ENCODE measurements around the gene USP25. TPM values are rescaled to one million over a fixed set of nuclear protein-coding genes. Genes with fewer than 3 reads are reported as not detected.

The USP25 gene
- polyA plus RNA-seq, 4 donors: 8.1 to 22.8 (median 8.9) TPM

DNA sequence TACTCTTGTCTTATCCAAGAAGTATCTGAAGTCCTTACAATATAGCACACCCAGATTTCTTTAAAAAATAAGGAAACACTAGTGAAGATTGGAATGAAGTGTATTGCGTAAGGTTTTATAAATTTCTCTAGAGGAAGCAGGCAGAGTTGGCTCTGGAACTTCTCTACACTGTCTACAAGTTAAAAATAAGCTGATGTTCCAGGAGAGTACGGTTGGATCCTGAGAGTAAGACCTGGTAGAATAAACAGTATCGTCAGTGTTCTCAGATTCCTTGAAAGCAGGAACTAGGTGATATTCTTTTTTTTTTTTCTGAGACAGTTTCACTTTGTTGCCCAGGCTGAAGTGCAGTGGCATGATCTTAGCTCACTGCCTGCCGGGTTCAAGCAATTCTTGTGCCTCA lies 107.9 kb downstream of the USP25 start:
- H3K36me3 ChIP-seq (ENCODE audit: control insufficient read depth in 3 of 3, insufficient read depth in 2 of 3, low read depth in 1 of 3, low read length in 3 of 3): peaks cover 0 to 15% (median 2%) of the 10 kb centered on the region in 3 donors
- DNase-seq (peak; percentile 21 to 64), FAIRE-seq (no peak)
- 14 to 46% (median 35%) methylated on average over 4 of the region's 4 CpGs for WGBS, 3 donors
- no peaks in the 10 kb centered on the region for H3K27me3 ChIP-seq (ENCODE audit: control insufficient read depth in 3 of 3, insufficient read depth in 3 of 3, low read length in 3 of 3)
- H3K9me3 ChIP-seq (ENCODE audit: control insufficient read depth in 2 of 2, insufficient read depth in 1 of 2, low read depth in 1 of 2, low read length in 1 of 2): no peaks in the 10 kb centered on the region
- H3K4me3 ChIP-seq (ENCODE audit: low read depth in 1 of 3, low read length in 3 of 3): no peak overlapping the region
- H3K4me1 ChIP-seq (ENCODE audit: control insufficient read depth in 3 of 3, insufficient read depth in 2 of 3, low read depth in 1 of 3, low read length in 2 of 3): peaks cover 0 to 6% (median 0%) of the 10 kb centered on the region in 3 donors
- peak overlapping the region in 1 of 3 donors; percentile 71 for H3K27ac ChIP-seq (ENCODE audit: low read depth in 1 of 3, low read length in 2 of 3)

DNA sequence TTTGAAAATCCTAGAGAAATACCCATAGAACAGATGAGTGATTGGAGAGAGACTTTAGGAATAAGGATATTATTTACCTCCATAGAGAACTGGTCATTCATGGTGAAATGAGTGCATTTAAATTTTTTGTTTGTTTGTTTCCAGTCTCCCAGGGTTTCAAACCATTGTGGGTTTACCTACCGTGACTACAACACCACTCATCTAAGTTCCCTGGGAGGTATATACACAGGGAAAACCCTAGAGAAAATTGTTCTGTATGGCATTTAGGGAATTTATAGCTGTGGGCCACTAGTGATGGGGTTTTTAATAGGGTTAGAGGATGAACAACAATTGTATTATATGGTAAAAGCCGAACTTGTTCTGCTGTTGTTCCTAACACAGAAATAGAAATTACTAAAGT lies 109.2 kb downstream of the USP25 start:
- 94 to 98% (median 98%) methylated on average over 2 of the region's 2 CpGs for WGBS, 3 donors
- FAIRE-seq (no peak), DNase-seq (no peak)

DNA sequence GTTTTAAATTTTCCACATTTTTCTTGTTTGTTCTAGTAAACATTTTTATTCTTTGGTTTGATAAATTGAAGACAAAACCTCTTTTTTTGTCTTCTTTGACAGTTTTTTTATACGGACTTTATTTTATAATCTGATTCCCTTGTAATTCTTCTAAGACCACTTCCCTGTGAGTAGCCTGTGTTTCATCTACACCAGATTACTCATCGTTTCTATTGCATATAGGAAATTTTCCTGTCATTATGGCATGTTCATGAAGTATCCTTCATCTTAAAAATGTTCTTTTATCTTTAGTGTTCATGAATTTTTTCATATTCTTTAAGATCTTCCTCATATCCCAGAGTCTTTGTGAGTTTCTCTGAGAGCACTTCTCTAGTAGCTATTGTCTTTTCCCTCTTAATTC lies 109.8 kb downstream of the USP25 start:
- 86 to 99% (median 98%) methylated on average over 2 of the region's 2 CpGs for WGBS, 3 donors
- H3K4me3 ChIP-seq (ENCODE audit: low read depth in 1 of 3, low read length in 3 of 3): no peak overlapping the region
- peaks cover 0 to 14% (median 0%) of the 10 kb centered on the region in 3 donors for H3K36me3 ChIP-seq (ENCODE audit: control insufficient read depth in 3 of 3, insufficient read depth in 2 of 3, low read depth in 1 of 3, low read length in 3 of 3)
- no peak for DNase-seq
- no peaks in the 10 kb centered on the region for H3K27me3 ChIP-seq (ENCODE audit: control insufficient read depth in 3 of 3, insufficient read depth in 3 of 3, low read length in 3 of 3)
- peaks cover 0 to 6% (median 0%) of the 10 kb centered on the region in 3 donors for H3K4me1 ChIP-seq (ENCODE audit: control insufficient read depth in 3 of 3, insufficient read depth in 2 of 3, low read depth in 1 of 3, low read length in 2 of 3)
- H3K27ac ChIP-seq (ENCODE audit: low read depth in 1 of 3, low read length in 2 of 3): no peak overlapping the region
- no peak for FAIRE-seq
- no peaks in the 10 kb centered on the region for H3K9me3 ChIP-seq (ENCODE audit: control insufficient read depth in 2 of 2, insufficient read depth in 1 of 2, low read depth in 1 of 2, low read length in 1 of 2)

More for the DNA sequence above, 109.2 kb downstream of the USP25 start:
- Histone ChIP-seq H3K27me3 (ENCODE audit: control insufficient read depth in 3 of 3, insufficient read depth in 3 of 3, low read length in 3 of 3) (no peaks in the 10 kb centered on the region), H3K27ac (ENCODE audit: low read depth in 1 of 3, low read length in 2 of 3) (no peak overlapping the region), H3K4me3 (ENCODE audit: low read depth in 1 of 3, low read length in 3 of 3) (no peak overlapping the region), H3K36me3 (ENCODE audit: control insufficient read depth in 3 of 3, insufficient read depth in 2 of 3, low read depth in 1 of 3, low read length in 3 of 3) (peaks cover 0 to 14% (median 0%) of the 10 kb centered on the region in 3 donors), H3K4me1 (ENCODE audit: control insufficient read depth in 3 of 3, insufficient read depth in 2 of 3, low read depth in 1 of 3, low read length in 2 of 3) (peaks cover 0 to 6% (median 0%) of the 10 kb centered on the region in 3 donors), H3K9me3 (ENCODE audit: control insufficient read depth in 2 of 2, insufficient read depth in 1 of 2, low read depth in 1 of 2, low read length in 1 of 2) (no peaks in the 10 kb centered on the region)

DNA sequence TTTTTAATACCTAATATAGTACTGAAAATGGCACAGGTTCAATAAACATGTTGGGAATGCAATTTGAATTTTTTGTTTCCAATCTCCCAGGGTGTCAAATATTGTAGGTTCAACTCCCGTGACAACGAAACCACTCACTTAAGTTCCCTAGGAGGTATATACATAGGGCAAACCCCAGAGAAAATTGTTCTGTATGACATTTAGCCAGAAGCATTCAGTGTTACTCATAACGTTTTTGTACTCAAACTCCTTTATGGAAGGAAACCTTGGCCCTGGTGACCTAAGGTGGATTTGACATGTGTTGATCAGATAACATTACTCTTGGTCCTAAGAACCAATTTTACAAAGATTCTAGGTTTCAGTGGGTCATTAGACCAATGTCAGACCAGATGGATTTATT lies 110.6 kb downstream of the USP25 start:
- FAIRE-seq (no peak), DNase-seq (no peak)
- Histone ChIP-seq H3K36me3 (ENCODE audit: control insufficient read depth in 3 of 3, insufficient read depth in 2 of 3, low read depth in 1 of 3, low read length in 3 of 3) (peaks cover 0 to 11% (median 0%) of the 10 kb centered on the region in 3 donors), H3K27me3 (ENCODE audit: control insufficient read depth in 3 of 3, insufficient read depth in 3 of 3, low read length in 3 of 3) (no peaks in the 10 kb centered on the region), H3K27ac (ENCODE audit: low read depth in 1 of 3, low read length in 2 of 3) (no peak overlapping the region), H3K9me3 (ENCODE audit: control insufficient read depth in 2 of 2, insufficient read depth in 1 of 2, low read depth in 1 of 2, low read length in 1 of 2) (no peaks in the 10 kb centered on the region), H3K4me1 (ENCODE audit: control insufficient read depth in 3 of 3, insufficient read depth in 2 of 3, low read depth in 1 of 3, low read length in 2 of 3) (peaks cover 0 to 6% (median 0%) of the 10 kb centered on the region in 3 donors), H3K4me3 (ENCODE audit: low read depth in 1 of 3, low read length in 3 of 3) (no peak overlapping the region)
- WGBS, 3 donors: 81 to 91% (median 83%) methylated on average over 3 of the region's 3 CpGs

DNA sequence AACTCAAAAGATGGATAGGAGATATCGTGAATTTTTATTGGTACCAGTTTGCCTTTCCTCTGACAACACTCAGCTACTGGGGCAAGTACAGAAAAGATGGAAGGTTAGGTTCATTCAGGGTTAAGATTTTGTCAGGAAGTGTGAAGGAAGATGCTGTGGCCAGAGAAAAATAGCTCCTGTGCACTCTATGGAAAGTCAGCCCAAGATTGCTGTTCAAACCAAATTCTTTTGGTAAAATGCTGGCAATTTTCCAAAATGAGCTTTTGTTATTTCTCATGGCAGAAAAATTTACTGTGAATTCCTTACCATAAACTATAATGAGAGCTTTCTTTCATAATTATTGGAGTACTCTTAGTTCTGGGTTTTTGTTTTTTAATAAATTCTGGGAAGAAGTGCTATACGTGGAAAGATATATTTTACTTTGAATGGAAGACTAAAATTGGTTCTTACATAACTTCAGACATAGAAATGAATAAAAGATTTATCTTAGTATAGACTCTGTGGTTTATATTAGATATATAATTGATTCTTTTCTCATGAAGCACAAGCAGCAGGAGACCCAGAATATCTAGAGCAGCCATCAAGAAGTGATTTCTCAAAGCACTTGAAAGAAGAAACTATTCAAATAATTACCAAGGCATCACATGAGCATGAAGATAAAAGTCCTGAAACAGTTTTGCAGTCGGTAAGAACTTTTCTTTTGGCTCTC lies 112.2 kb downstream of the USP25 start:
- no peak overlapping the region for H3K4me3 ChIP-seq (ENCODE audit: low read depth in 1 of 3, low read length in 3 of 3)
- peaks cover 0 to 6% (median 0%) of the 10 kb centered on the region in 3 donors for H3K4me1 ChIP-seq (ENCODE audit: control insufficient read depth in 3 of 3, insufficient read depth in 2 of 3, low read depth in 1 of 3, low read length in 2 of 3)
- WGBS, 3 donors: 80 to 95% (median 89%) methylated on average over 3 of the region's 3 CpGs
- no peak for DNase-seq
- H3K36me3 ChIP-seq (ENCODE audit: control insufficient read depth in 3 of 3, insufficient read depth in 2 of 3, low read depth in 1 of 3, low read length in 3 of 3): peaks cover 0 to 11% (median 0%) of the 10 kb centered on the region in 3 donors
- no peaks in the 10 kb centered on the region for H3K9me3 ChIP-seq (ENCODE audit: control insufficient read depth in 2 of 2, insufficient read depth in 1 of 2, low read depth in 1 of 2, low read length in 1 of 2)
- H3K27ac ChIP-seq (ENCODE audit: low read depth in 1 of 3, low read length in 2 of 3): no peak overlapping the region
- no peaks in the 10 kb centered on the region for H3K27me3 ChIP-seq (ENCODE audit: control insufficient read depth in 3 of 3, insufficient read depth in 3 of 3, low read length in 3 of 3)
- no peak for FAIRE-seq

DNA sequence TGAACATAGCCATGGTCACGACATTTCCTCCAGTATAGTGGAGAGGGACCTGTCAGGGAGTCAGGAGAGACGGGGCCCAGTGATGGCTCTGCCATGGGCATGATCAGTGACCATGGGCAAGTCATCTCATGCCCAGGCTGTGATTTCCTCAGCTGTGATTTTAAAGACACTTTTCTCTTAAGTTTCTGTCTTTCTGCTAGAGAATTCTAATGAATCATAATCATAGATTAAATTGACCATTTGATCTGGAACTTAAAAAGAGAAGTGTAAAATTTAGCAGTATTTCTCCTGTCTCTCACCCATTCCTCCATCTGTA lies 112.7 kb downstream of the USP25 start:
- 94 to 100% (median 98%) methylated on average over 2 of the region's 2 CpGs for WGBS, 3 donors
- Histone ChIP-seq H3K27ac (ENCODE audit: low read depth in 1 of 3, low read length in 2 of 3) (no peak overlapping the region), H3K36me3 (ENCODE audit: control insufficient read depth in 3 of 3, insufficient read depth in 2 of 3, low read depth in 1 of 3, low read length in 3 of 3) (peaks cover 0 to 11% (median 0%) of the 10 kb centered on the region in 3 donors), H3K9me3 (ENCODE audit: control insufficient read depth in 2 of 2, insufficient read depth in 1 of 2, low read depth in 1 of 2, low read length in 1 of 2) (no peaks in the 10 kb centered on the region), H3K4me1 (ENCODE audit: control insufficient read depth in 3 of 3, insufficient read depth in 2 of 3, low read depth in 1 of 3, low read length in 2 of 3) (peaks cover 0 to 6% (median 0%) of the 10 kb centered on the region in 3 donors), H3K27me3 (ENCODE audit: control insufficient read depth in 3 of 3, insufficient read depth in 3 of 3, low read length in 3 of 3) (no peaks in the 10 kb centered on the region), H3K4me3 (ENCODE audit: low read depth in 1 of 3, low read length in 3 of 3) (no peak overlapping the region)
- no peak for FAIRE-seq
- no peak for DNase-seq

DNA sequence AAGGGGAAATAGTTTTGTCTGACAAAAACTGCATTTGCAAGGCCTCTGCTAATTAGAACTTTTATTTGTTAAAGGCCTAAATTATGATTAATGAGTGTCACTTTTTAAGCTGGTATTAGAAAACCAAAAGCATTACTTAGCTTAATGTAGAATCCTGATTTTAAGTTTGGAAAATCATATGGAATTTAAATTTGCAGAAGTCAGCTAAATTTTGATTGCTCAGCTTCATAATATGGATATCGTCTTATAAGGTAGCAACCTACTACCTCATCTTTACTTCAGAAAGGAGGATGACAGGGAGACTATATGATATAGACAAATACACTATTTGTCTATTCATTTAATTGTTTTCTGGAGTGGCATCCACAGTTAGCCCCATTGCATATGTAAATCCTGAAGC lies 114.0 kb downstream of the USP25 start:
- Histone ChIP-seq H3K36me3 (ENCODE audit: control insufficient read depth in 3 of 3, insufficient read depth in 2 of 3, low read depth in 1 of 3, low read length in 3 of 3) (peaks cover 0 to 8% (median 0%) of the 10 kb centered on the region in 3 donors), H3K4me3 (ENCODE audit: low read depth in 1 of 3, low read length in 3 of 3) (no peak overlapping the region), H3K27me3 (ENCODE audit: control insufficient read depth in 3 of 3, insufficient read depth in 3 of 3, low read length in 3 of 3) (no peaks in the 10 kb centered on the region), H3K4me1 (ENCODE audit: control insufficient read depth in 3 of 3, insufficient read depth in 2 of 3, low read depth in 1 of 3, low read length in 2 of 3) (no peaks in the 10 kb centered on the region), H3K27ac (ENCODE audit: low read depth in 1 of 3, low read length in 2 of 3) (no peak overlapping the region), H3K9me3 (ENCODE audit: control insufficient read depth in 2 of 2, insufficient read depth in 1 of 2, low read depth in 1 of 2, low read length in 1 of 2) (no peaks in the 10 kb centered on the region)
- no peak for FAIRE-seq
- no peak for DNase-seq
- WGBS, 3 donors: 100% methylated on average over 1 of the region's 1 CpG

DNA sequence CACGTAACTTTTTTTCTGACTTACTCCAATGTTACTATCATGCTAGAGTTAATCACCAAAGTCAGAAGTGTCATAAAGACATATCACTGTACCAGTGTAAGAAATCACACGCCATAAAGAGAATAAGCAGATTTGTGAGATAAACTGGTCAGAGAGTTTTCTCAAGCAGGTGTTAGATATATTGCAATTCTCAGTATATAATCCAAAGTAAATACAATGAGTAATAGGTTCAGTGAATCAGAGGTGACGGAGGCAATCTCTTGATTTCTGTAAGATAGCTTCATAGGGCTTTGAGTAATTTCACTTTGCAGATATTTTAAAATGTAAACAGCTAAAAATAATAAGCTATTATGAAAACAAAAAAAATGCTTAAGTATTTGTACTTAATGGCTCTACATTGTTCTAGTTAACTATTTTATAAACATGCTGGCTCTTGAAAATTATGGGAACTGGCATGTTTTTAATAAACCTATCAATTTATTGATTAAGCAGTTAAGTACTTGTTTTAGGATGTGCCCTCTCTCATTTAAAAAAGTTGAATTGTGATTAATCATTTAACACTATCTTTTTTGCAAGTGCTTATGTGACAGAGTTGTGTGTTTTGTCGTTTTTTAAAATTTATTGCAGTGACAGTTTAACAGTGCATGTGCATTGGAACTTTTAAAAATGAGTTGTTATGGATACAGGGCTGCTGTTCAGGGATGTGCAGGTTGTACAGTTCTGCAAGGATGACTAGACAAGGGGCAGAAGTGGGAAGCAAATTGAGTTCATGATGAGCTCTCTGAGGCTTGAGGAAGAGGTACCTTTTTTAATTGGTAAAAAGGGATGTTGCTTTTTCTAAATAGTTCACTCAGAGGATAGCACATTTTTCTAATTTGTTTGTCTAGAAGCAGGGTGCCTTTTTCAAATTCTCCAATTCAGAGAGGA lies 119.1 kb downstream of the USP25 start:
- H3K4me3 ChIP-seq (ENCODE audit: low read depth in 1 of 3, low read length in 3 of 3): no peak overlapping the region
- no peak for FAIRE-seq
- H3K4me1 ChIP-seq (ENCODE audit: control insufficient read depth in 3 of 3, insufficient read depth in 2 of 3, low read depth in 1 of 3, low read length in 2 of 3): no peaks in the 10 kb centered on the region
- H3K27me3 ChIP-seq (ENCODE audit: control insufficient read depth in 3 of 3, insufficient read depth in 3 of 3, low read length in 3 of 3): no peaks in the 10 kb centered on the region
- H3K27ac ChIP-seq (ENCODE audit: low read depth in 1 of 3, low read length in 2 of 3): no peak overlapping the region
- 24 to 51% (median 45%) methylated on average over 4 of the region's 4 CpGs for WGBS, 3 donors
- no peaks in the 10 kb centered on the region for H3K36me3 ChIP-seq (ENCODE audit: control insufficient read depth in 3 of 3, insufficient read depth in 2 of 3, low read depth in 1 of 3, low read length in 3 of 3)
- no peaks in the 10 kb centered on the region for H3K9me3 ChIP-seq (ENCODE audit: control insufficient read depth in 2 of 2, insufficient read depth in 1 of 2, low read depth in 1 of 2, low read length in 1 of 2)
- DNase-seq: peak; percentile 34 to 61
